ELF-1 (cell line): ENCODE results near the gene COX8C.
"Not testable (repeated sequence)": the region's sequence is repeated elsewhere in the genome, so short reads cannot be mapped to it uniquely, and the experiment has no call there.

Experiments
- DNase-seq: peaks from one replicate; pipeline ENCODE4 v3.0.0-alpha.2; 2016; ENCODE audit warnings: low read depth, low spot score

COX8C gene

DNA sequence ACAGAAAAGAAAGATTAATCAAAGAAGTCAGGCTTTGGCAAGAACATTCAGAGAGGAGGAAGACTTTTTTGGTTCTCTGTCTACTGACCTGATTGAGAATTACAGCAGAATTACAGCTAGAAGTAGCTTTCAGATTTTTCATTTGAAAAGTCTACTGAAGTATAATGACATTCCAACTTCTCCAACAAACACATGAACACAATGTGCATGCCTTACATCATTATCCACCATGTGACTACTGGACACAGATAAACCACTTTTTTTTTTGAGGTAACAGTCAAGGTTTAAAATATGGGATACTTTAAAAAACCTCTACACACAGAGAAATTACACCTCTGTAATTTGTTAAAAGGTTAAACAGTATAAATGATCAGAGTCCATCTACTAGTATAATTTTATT is 26.5 kb upstream of the COX8C start:
- DNase-seq: no peak

DNA sequence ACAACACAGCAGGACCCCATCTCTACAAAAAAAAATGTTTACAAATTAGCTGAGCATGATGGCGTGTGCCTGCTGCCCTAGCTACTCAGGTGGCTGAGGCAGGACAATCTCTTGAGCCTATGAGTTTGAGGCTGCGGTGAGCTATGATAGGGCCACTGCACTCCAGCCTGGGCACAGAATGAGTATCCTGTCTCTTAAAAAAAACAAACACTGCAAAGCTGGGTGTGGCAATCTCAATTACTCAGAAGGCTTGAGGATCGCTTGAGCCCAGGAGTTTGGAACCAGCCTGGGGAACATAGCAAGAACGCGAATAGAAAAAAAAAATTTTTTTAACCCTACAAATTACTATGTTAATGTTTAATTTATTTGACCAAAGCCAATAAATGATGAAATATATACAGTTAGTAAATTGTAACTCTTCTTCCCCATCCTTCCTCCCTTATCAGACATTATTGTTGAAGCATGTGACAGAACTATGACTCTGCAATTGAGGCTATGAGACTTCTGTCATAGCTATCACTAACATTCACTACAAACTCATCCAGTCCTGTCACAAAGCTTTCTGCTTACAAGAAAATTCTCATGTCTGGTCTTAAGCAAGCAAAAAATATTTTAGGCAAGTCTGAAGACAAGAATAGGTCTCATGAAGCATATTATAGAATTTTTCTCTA is 23.9 kb upstream of the COX8C start:
- no peak for DNase-seq

DNA sequence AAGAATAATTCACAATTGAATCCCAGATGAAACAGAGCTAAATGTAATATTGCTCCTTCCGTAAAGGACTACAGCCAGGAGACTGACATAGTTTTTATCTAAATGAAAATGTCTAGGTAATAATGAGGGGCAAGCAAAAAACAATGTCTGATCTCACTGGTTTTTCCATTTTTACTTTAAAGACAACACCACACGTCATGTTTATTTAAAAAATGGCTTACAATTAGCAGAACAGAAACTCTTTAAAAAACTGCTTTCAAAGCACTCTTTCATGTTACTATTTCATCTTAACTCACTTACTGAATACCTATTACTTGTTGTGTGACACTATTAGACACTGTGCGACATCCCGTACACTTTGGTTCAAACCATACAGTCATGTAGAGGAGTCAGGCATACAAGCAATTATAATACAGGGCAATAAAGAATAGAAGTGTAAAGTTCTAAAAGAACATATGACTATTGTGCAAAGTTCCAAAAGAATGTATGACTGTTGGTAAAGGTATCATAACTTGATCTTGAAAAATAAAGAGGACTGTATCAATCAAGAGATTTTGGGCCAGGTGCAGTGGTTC is 23.3 kb upstream of the COX8C start:
- no peak for DNase-seq

DNA sequence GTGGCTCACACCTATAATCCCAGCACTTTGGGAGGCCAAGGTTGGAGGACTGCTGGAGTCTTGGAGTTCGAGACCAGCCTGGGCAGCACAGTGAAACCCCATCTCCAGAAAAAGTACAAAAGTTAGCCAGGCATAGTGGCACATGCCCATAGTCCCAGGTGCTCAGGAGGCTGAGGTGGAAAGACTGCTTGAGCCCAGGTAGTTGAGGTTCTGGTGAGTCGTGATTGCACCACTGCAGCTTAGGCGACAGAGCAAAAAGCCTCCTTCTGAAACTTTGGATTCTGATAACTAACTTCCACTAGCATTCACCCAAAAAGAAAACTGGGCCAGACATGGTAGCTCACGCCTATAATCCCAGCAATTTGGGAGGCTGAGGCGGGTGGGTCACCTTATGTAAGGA is 20.8 kb upstream of the COX8C start:
- DNase-seq: no peak

DNA sequence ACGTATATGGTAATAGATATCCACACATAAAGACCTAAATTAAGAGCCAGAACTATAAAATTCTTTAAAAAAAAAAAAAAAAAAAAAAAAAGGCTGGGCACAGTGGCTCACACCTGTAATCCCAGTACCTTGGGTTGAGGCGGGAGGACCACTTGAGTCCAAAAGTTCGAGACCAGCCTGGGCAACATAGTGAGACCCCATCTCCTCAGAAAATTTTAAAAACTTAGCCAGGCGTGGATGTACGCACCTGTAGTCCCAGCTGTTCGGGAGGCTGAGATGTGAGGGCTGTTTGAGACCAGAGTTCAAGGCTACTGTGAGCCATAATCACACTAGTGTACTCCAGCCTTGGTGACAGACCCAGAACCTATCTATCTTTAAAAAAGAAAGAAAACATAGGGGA is 18.4 kb upstream of the COX8C start:
- DNase-seq: no peak

DNA sequence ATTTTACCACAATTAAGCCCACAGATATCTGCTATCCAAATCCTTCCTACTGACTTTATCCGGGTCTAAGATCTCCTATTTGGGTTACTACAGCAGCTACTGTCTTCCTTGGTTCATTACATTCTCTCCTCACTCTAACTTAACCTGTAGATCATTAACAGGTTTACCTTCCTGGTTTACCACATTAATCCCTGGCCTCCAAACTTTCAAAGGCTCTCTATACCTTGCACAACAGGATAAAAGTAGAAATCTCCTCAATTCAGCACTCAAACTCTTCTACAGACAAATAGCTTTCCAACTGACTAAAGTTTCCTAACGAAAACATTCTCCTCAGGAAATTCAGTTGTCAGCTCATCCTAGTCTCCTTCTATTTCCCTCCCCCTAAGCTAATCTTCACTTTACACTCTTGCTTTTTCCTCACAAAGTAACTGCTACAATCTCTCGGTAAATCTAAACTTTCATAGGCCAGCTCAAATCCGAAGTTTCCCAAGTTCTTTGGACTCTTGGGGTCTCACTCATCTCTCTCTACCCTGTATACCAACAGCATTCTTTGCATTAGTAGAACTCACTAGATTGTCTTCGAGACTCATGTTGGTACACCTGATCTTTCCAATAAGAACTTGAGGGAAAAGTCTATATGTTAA is 16.9 kb upstream of the COX8C start:
- DNase-seq: no peak

DNA sequence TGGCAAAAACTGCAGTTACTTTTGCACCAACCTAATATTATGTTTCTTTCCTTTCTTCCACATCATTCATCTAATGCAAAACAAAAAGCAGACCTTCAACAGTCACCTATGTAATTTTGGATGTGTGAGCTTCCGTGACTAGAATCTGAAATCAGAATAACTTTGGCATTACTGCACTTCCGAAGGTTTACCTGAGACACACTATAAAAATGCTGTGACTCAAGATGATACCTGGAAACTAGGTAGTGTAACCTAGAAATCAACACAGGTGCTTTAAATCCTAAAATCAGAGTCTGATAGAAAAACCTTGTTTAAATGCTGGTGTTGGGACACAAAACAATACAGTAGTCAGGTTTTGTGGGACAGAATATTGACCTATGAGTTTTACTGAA is 16.4 kb upstream of the COX8C start:
- no peak for DNase-seq

DNA sequence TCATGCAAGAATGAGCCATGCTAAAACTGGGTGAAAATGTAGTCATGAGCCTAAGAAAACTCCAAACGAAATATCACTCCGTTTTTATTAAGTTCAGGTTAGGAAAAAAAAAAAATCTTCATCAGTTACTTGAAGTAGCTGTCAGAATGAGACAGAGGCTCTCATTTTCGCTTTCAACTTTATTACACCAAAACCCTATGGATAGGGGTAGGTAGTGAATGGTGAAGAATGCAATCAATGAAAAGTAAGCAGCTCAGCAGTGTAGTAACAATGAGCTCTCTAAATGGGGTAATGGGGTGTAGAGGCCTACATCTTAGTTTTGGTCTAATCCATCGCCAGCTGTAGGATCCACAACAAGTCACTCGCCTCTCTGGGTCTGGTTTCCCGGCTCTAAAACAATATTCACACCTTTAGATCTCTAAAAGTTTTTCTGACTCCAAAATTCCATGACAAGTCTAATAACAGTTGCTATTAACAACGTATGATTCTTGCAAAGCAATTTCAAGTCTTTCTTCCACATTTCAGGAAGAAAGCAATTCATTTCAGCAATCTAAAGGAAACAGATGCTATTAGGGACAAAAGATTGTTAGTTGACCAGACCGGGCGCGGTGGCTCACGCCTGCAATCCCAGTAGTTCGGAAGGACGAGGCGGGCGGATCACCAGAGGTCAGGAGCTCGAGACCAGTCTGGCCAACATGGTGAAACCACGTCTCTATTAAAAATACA is 15.8 kb upstream of the COX8C start:
- no peak for DNase-seq

DNA sequence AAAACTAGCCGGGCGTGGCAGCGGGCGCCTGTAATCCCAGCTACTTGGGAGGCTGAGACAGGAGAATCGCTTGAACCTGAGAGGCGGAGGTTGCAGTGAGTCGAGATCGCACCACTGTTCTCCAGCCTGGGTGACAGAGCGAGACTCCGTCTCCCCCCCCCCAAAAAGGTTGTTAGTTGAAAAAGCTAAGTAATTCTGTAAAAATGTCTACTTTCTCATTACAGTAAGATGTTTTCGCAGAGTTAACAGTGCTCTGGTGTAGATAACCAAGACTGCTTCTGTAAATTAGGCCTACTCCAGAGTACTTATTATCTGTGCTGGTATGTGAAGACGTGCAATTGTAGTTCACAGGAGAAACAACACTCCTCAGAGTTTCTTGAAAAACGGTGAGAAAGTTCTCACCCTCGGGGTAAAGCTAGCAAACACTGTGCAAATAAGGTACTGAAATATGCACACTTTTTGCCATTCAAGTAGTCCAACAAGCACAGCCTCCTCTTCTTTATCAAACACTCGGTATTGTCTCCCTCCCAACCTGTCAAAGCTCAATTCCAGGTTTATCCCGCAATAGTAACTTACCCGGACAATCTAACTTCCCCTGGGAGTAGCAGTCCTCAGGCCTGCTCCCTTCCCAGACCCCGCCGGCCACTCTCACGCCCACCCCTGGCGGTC is 15.1 kb upstream of the COX8C start:
- no peak for DNase-seq

DNA sequence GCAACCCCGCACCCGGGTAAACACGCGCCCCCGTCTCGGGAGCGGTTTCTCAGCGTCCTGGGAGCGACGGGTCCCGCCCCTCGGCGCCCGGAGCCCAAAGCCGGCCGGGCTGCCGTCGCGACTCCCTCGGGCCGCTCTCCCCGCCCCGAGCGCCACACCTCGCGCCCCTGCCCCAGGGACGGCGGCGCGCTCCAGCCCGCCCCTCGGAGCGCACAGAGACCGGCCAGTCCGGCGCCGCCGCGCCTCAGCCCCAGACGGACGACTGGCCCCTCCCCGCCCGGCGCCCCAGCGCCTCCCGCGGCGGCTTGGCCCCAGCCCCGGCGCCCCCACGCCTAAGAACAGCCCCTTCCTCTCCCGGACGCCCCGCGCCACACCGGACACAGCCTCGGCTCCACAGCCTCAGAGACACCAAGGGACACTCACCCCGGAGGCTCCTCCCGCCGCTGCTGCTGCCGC is 14.6 kb upstream of the COX8C start:
- DNase-seq: peak; percentile 72

DNA sequence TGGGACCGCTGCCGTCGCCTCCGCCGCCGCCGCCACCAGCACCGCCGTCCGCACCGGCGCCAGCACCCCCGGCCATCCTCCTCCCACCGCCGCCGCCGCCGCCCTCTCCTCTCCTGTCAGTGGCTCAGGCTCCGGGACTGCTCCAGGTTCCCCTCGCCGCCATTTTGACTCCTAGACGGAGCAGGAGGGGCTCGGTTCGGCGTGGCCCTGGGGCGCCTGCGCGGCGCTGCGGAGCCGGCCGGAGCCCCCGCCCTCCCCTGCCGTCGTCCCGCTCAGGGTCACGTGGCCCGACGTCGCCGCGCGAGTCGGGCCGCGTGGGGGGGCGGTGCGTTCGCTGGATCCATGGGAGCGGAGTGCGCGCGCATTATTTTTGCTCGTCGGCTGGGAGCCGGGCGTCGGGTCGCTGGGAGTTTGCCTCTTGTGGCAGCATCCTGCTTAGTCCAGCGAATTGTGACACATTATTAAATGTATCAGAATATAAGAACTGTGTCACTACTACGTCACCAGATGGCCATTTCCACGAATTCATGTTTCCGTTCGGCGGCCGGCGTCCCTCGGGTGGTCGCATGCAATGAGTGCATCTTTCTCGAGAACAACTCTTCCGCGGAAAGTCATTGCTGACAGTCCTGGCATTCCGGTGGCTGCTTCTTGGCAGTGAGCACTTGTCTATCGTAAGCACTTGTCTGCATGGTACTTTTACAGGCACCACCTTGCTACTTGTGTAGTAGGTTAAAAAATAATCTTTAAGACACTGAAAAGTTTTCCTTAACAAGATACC is 13.9 kb upstream of the COX8C start, which contains the start of gene BTBD7:
Gene BTBD7 (minus strand): TSS at position 184 of the 778 bp plus-strand sequence. CDS start 36,985 bp downstream, outside the sequence.
- peak; percentile 95 for DNase-seq

DNA sequence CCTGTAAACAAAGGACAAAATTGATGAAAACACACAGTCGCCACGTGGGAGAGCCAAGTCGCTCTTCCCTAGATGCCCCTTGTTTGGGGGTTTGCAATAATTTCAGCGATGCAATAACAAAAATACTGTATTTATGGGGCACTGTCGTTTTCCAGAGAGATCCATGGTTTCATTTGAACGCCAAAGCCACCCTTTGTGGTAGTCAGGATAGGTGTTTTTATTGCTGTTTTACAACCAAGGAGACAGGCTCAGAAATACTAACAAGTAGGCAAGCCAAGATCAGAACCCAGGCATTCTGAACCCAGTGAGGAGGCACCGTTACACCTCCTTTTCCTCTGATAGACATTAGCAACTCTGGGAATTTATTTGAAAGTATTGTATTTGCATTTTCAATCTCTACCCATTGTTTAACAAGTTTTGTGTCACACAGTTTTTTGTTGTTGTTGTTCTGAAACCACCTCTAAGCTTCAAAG is 13.3 kb upstream of the COX8C start:
- peak; percentile 18 for DNase-seq

DNA sequence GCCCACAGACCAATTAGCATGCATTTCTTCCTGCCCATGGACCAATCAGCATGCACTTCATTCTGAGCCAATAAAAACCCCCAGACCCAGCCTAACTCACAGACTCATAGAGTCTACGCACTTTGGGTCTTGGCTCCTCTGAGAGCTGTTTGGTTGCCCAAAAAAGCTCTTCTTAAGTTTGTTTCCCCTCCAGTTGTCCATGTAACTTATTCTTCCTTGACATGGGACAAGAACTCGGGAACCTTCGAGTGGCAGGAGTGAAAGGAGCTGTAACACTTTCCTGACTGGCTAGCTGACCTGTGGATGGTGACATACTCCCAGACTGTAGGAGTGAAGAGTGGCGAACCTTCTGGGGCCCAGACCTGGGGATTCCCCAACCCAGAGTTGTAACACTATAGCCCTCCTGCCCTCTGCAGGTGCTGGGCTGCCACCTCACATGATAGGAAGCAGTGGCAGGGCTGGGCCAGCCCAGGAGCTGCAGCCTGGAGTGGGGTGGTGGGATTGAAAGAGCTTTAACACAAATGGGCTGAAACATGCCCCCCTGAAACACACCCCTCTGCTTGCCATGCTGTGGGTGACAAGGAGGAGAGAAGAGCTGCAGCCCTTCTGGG is 9.7 kb upstream of the COX8C start:
- DNase-seq: no peak

DNA sequence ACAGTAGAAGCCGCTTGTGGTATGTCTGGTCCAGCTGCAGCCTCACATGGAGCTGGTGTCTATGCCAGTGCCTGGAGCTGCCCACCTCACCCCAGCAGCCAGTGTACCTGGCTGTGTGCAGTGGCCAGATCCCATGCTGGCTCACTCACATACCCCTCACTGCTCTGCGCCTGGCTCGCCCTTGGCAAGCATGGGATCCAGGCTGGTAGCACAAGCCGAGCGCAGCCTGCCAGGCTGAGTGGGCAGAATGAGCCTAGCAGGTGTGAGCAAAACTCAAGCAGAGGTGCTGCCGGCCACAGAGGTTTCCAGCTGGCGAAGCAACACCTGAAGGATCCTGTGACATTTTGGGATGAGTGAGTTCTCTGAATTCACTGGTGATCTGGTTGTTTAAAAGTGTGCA is 9.1 kb upstream of the COX8C start:
- no peak for DNase-seq

DNA sequence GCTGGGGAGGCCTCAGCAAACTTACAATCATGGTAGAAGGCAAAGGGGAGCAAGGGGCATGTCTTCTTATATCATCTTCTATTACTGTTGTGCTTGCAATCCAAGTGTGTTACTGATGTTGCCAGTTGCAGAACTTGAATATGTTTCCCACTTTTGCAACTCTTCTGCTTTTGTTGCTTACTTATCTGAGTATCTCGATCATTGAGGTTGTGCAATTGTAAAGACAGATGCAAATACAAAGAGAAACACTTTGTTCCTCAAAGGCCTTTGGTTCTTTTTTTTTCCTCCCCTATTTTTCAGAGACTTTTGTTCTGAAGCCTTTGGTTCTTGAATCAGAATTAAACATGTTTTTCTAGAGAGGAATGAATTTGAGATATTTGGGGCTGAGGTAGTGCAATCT is 3.7 kb upstream of the COX8C start:
- no peak for DNase-seq

DNA sequence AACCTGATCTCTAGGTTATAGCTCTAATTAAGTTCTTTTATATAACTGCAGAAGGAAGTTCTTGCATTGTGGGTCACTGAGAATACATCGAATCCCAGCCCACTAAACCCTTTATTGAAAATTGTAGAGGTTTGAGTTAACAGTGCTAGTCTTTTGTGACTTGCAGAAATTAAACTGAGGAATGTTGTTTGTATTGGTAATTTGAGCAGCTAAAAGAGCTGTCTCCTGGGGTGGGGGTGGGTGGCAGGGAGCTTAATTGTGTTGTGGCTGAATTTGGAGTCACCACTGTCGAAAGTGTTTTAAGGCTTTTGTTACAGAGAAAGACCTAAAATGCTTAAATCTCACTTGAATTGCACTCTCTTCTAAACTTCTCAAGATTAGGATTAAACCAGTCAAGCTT is 3.2 kb upstream of the COX8C start:
- DNase-seq: peak; percentile 45

DNA sequence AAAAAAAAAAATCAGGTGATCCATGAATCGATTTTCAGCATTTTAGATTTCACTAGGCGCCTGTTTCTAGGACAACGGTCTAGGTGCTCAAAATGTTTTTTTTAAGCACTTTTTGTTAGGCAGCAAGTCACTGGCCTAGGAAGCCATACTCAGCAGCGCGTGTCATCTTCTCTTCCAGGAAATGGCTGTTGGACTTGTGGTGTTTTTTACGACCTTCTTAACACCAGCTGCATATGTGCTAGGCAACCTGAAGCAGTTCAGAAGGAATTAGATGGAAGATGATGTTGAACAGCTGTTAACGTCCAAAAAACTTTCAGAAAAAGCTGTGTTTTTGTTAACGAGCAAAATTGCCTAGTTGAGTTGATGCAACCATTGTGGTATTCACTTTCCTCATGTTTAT is 868 bp downstream of the COX8C start:
- no peak for DNase-seq

DNA sequence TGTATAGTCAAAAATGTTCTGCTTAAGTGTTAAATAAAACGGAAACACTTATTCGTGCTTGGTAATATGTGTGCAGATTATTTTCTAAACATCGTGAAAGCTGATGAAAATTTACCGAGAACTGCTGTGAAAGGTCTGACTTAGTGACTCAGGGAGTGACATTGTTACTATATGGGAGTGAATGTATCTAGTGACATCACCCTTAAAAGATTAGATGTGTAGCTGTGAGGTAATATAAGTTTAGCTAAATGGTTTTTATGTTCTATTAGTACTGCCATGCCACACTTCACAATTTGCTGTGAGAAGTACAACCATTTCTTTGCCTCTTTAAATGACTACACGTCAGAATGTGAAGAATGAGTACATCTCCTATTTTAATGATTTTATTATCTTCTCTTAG is 1.3 kb downstream of the COX8C start:
- DNase-seq: no peak

DNA sequence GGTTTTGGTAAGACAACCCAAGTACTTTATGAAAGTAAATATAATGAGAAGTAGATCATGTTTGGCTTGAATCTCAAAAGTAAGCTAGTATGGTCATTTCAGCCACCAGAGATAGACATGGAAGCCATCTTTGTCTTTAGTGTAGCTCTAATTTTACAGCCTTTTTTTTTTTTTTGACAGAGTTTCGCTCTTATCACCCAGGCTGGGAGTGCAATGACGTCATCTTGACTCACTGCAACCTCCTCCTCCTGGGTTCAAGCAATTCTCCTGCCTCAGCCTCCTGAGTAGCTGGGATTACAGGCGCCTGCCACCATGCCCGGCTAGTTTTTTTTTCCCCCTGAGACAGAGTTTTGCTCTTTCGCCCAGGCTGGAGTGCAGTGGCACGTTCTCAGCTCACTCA is 7.9 kb downstream of the COX8C start:
- not testable (repeated sequence) for DNase-seq

DNA sequence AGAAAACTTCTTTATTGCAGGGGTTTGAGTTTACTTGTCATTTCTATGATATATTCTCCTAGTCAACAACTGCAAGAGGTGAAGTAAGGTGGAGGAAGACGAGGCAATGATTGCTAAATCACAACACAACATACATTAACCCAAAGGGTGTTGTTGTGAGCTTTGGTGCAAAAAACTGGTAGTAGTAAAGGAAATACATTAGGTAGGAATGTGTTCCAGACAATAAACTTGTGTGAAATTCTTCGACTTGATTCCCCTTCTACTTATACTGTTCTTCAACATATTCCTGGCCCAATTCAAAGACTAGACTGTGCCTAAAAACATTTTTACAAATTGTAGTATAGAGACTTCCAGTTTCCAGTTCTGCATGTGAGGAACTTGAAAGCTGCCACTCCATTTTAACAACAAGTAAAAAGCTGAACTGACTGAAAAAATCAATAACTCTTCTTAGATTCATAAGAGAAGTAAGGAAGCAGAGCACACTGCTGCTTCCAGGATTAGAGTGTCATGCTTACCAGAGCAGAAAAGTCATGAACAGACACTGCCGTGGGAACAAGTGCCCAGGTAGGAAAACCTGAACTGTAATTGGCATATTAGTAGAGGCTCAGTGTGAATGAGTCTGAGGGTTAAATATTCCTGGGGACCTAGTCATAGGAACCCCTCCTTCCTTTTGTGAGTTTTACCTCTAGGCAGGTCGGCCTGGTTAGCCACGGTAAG is 22.2 kb downstream of the COX8C start:
- no peak for DNase-seq
